HepG2 (cell line): ENCODE data around the gene PRR15L. TPM values are rescaled to one million over a fixed set of nuclear protein-coding genes. Genes with fewer than 3 reads are reported as not detected.

ENCODE experiments used
- ATAC-seq: fragments of 200-7000 bp; cut with Tn5 transposase; 3 replicates; pipeline ENCODE4 v1.9.1; 2020; ENCODE audit warnings: mild to moderate bottlenecking, moderate library complexity
- BruUV-seq: library from RNA; stranded (reverse); fragments of 400-500 nt; replicated peaks from 2 replicates; lab custom pipeline; 2021; lab: Mats Ljungman, UMichigan
- CTCF ChIA-PET: fragments of 300-600 bp; formaldehyde crosslinking; extraction: SDS; loops from one replicate; lab custom pipeline; 2021; ENCODE audit warnings: low total read pairs, inconsistent platforms, low intra/inter-chr PET ratio; lab: Yijun Ruan, JAX
- POLR2A ChIA-PET: fragments of 350-600 bp; sonication (Branson Sonifier 250); formaldehyde crosslinking; loops from one replicate; lab custom pipeline; 2020; ENCODE audit warnings: antibody characterized with exemption, inconsistent platforms; lab: Yijun Ruan, JAX
- DNase-seq: peaks from one replicate; pipeline ENCODE4 v3.0.0-alpha.2; 2015; ENCODE audit warnings: low spot score
- FAIRE-seq: peaks from 3 replicates; lab custom pipeline; 2011; peaks lifted over from hg19 to GRCh38; lab: Jason Lieb, UNC
- H2AFZ ChIP-seq: one replicate; pipeline ENCODE4 v1.6.1; 2011; ENCODE audit warnings: low read length, inconsistent platforms
- H3K27ac ChIP-seq: fragments of 300-600 bp; 3 replicates; pipeline ENCODE4 v1.8.0; 2011; ENCODE audit warnings: mixed run types, mild to moderate bottlenecking, mixed read lengths, low read length, inconsistent platforms; ENCODE audit not compliant: insufficient read depth; ENCODE audit errors: extremely low read length
- H3K27me3 ChIP-seq, 2 experiments: fragments of 200-600 bp in 1 of 2; 2 replicates in 1 of 2; 3 replicates in 1 of 2; pipeline versions ENCODE4 v1.6.0 to v1.8.0; 2011; ENCODE audit warnings: low read length in 2 of 2, mild to moderate bottlenecking in 2 of 2, moderate library complexity in 2 of 2, inconsistent platforms in 1 of 2; ENCODE audit not compliant: insufficient read depth in 2 of 2, control insufficient read depth in 1 of 2
- H3K36me3 ChIP-seq, 2 experiments: fragments of 200-600 bp in 1 of 2; replicated peaks in 1 of 2; 2 replicates in 1 of 2; 3 replicates in 1 of 2; pipeline versions ENCODE4 v1.5.1 to v1.8.0; 2011; ENCODE audit warnings: low read length in 2 of 2, inconsistent platforms in 1 of 2; ENCODE audit not compliant: insufficient read depth in 2 of 2, control insufficient read depth in 1 of 2
- H3K4me1 ChIP-seq: 2 replicates; pipeline ENCODE4 v1.5.1; 2012; ENCODE audit warnings: low read length, inconsistent platforms; ENCODE audit not compliant: insufficient read depth
- H3K4me2 ChIP-seq: 2 replicates; pipeline ENCODE4 v1.6.0; 2011; ENCODE audit warnings: low read depth, low read length, inconsistent platforms
- H3K4me3 ChIP-seq, 3 experiments: fragments of 200-600 bp in 1 of 3; sonication (generic), shearing (Covaris generic) in 1 of 3; replicated peaks in 1 of 3; 2 replicates each; pipeline ENCODE4 v1.5.1; 2011 to 2016; ENCODE audit warnings: low read length in 3 of 3, inconsistent platforms in 2 of 3, low read depth in 2 of 3, mild to moderate bottlenecking in 2 of 3, control low read depth in 1 of 3, mixed read lengths in 1 of 3; ENCODE audit not compliant: insufficient read depth in 1 of 3
- H3K79me2 ChIP-seq: one replicate; pipeline ENCODE4 v1.6.1; 2011; ENCODE audit warnings: low read length, inconsistent platforms; ENCODE audit not compliant: insufficient read depth
- H3K9ac ChIP-seq: 2 replicates; pipeline ENCODE4 v1.6.0; 2011; ENCODE audit warnings: mild to moderate bottlenecking, low read depth, low read length, inconsistent platforms; ENCODE audit not compliant: insufficient read depth
- H3K9me3 ChIP-seq: 2 replicates; pipeline ENCODE4 v1.5.1; 2012; ENCODE audit warnings: mild to moderate bottlenecking, low read length
- H4K20me1 ChIP-seq: 2 replicates; pipeline ENCODE4 v1.6.0; 2011; ENCODE audit warnings: inconsistent platforms, mild to moderate bottlenecking, low read length, moderate library complexity; ENCODE audit not compliant: insufficient read depth
- ETV6 ChIP-seq: sonication (generic); formaldehyde crosslinking; conservative IDR thresholded peaks from 2 replicates; pipeline ENCODE4 v1.4.0; 2020; ENCODE audit warnings: missing genetic modification reagents
- GFI1 ChIP-seq: sonication (generic); formaldehyde crosslinking; IDR thresholded peaks from 2 replicates; pipeline ENCODE4 v1.5.0; 2020; ENCODE audit warnings: missing genetic modification reagents, mild to moderate bottlenecking, borderline replicate concordance
- HDAC6 ChIP-seq: fragments of 200-600 bp; sonication (generic); IDR thresholded peaks from 2 replicates; pipeline ENCODE4 v1.7.0; 2017; ENCODE audit warnings: mild to moderate bottlenecking, antibody characterized with exemption, low read length, low read depth
- HNRNPUL1 ChIP-seq: fragments of 200-400 bp; formaldehyde crosslinking; IDR thresholded peaks from 2 replicates; pipeline ENCODE4 v1.6.1; 2017; ENCODE audit warnings: low read depth, mild to moderate bottlenecking, low read length, moderate library complexity
- HOMEZ ChIP-seq: IDR thresholded peaks from 2 replicates; pipeline ENCODE4 v1.6.1; 2016; ENCODE audit warnings: low read depth
- MAFF ChIP-seq: IDR thresholded peaks from 2 replicates; pipeline ENCODE4 v1.6.1; 2011; ENCODE audit warnings: low read depth, low read length, improper control_type of control experiment
- MED8 ChIP-seq: sonication (generic); formaldehyde crosslinking; IDR thresholded peaks from 2 replicates; pipeline ENCODE4 v1.8.1; 2023; ENCODE audit warnings: mild to moderate bottlenecking, missing genetic modification reagents; ENCODE audit not compliant: insufficient replicate concordance
- MLLT10 ChIP-seq: sonication (generic); formaldehyde crosslinking; IDR thresholded peaks from 2 replicates; pipeline ENCODE4 v1.4.0; 2020; ENCODE audit warnings: missing genetic modification reagents
- NCOR1 ChIP-seq: fragments of 200-600 bp; sonication (generic); IDR thresholded peaks from 2 replicates; pipeline ENCODE4 v1.7.0; 2017; ENCODE audit warnings: antibody characterized with exemption, low read length, borderline replicate concordance
- SIN3A ChIP-seq: IDR thresholded peaks from 2 replicates; pipeline ENCODE4 v1.6.1; 2011; ENCODE audit warnings: low read depth, mild to moderate bottlenecking, control low read depth, low read length, borderline replicate concordance
- SMAD3 ChIP-seq: sonication (generic); formaldehyde crosslinking; IDR thresholded peaks from 2 replicates; pipeline ENCODE4 v1.4.0; 2020; ENCODE audit warnings: missing genetic modification reagents
- ZFP36 ChIP-seq: fragments of 150-350 bp; IDR thresholded peaks from 2 replicates; pipeline ENCODE4 v1.6.1; 2018; ENCODE audit warnings: borderline replicate concordance, low read length, low read depth; ENCODE audit not compliant: partially characterized antibody
- ZNF576 ChIP-seq: sonication (generic); formaldehyde crosslinking; IDR thresholded peaks from 2 replicates; pipeline ENCODE4 v1.4.0; 2020; ENCODE audit warnings: mild to moderate bottlenecking, missing genetic modification reagents
- ZSCAN5A ChIP-seq: sonication (generic); formaldehyde crosslinking; IDR thresholded peaks from 2 replicates; pipeline ENCODE4 v1.8.0; 2022; ENCODE audit warnings: mild to moderate bottlenecking, missing genetic modification reagents, borderline replicate concordance
- WGBS: methylation state at CpG from one replicate; pipeline ENCODE4 v1.1.6; 2017; ENCODE audit warnings: low lambda C conversion rate; 5-methylcytosine and 5-hydroxymethylcytosine counted together
- in situ Hi-C: cut with HindIII; loops from 2 replicates; pipeline ENCODE4 v1.10.0; 2017; ENCODE audit warnings: low pct_unique_long_range_greater_than_20kb; ENCODE audit not compliant: extremely low pct_ligation_motif_present
- intact Hi-C: fragments of 100-400 bp; cut with micrococcal nuclease; formaldehyde crosslinking; loops from one replicate; pipeline ENCODE4 v1.10.0; 2022; ENCODE audit not compliant: unreplicated experiment
- polyA plus RNA-seq, 8 experiments: library from polyadenylated mRNA; depleted of rRNA in 3 of 8; stranded (reverse) in 7 of 8; unstranded in 1 of 8; fragments of >200 nt; fragmentation: Illumina TruSeq in 4 of 8; extraction: Trizol in 4 of 8; gene quantifications; 2 replicates each; pipeline versions ENCODE4 v1.2.1 to v1.2.3, GENCODE V29; 2011 to 2016; ENCODE audit warnings: low read depth in 4 of 8, missing spikeins in 1 of 8, mixed read lengths in 1 of 8; ENCODE audit not compliant: insufficient read depth in 1 of 8
- total RNA-seq, 5 experiments: library from RNA; depleted of rRNA; stranded (reverse); fragments of >200 nt; fragmentation: Illumina TruSeq; extraction: Trizol; gene quantifications; 2 replicates each; pipeline ENCODE4 v1.2.3, GENCODE V29; 2016; ENCODE audit warnings: low read depth in 1 of 5
- TF ChIP-seq, protein P1 (sequence below): sonication (generic); formaldehyde crosslinking; IDR thresholded peaks from 2 replicates; pipeline ENCODE4 v1.8.1; 2023; ENCODE audit warnings: mild to moderate bottlenecking, missing genetic modification reagents
- TF ChIP-seq, protein P2 (sequence below): sonication (generic); formaldehyde crosslinking; IDR thresholded peaks from 2 replicates; pipeline ENCODE4 v1.8.0; 2022; ENCODE audit warnings: mild to moderate bottlenecking, missing genetic modification reagents

The PRR15L gene
- total and polyA plus RNA-seq, 2 of the 13 experiments (the other 11 are each of a cell fraction or from before 2014, with no cell fraction given), result 0.44 to 2.0 TPM

- FAIRE-seq (no peak), DNase-seq (no peak), ATAC-seq (no peak)
- ChIA-PET CTCF (no interaction called here), POLR2A (interaction anchor here (1.3 kb wide), 1 partner anchor 41 kb away, joined by 4 read pairs; the partner anchor contains the start of gene PNPO)
- Histone ChIP-seq H3K9ac (no peak overlapping the region), H4K20me1 (peaks cover 5% of the 10 kb centered on the region; the same call in 1 of the 2 replicates), H3K9me3 (no peaks in the 10 kb centered on the region), H3K4me1 (peaks cover 3% of the 10 kb centered on the region; the same call in 1 of the 2 replicates), H3K27ac (no peak overlapping the region), H3K79me2 (no peaks in the 10 kb centered on the region), H2AFZ (no peak overlapping the region), H3K27me3 (no peaks in the 10 kb centered on the region), H3K36me3 (peaks cover 30 to 61% of the 10 kb centered on the region in 2 experiments), H3K4me2 (no peak overlapping the region), H3K4me3 (no peak overlapping the region)
- intact Hi-C loops, result no loop called here
- 95% methylated on average over 13 of the region's 14 CpGs for WGBS
- no TSS peak for BruUV-seq
- in situ Hi-C loops, result no loop called here
- TF ChIP-seq, protein P1, sequence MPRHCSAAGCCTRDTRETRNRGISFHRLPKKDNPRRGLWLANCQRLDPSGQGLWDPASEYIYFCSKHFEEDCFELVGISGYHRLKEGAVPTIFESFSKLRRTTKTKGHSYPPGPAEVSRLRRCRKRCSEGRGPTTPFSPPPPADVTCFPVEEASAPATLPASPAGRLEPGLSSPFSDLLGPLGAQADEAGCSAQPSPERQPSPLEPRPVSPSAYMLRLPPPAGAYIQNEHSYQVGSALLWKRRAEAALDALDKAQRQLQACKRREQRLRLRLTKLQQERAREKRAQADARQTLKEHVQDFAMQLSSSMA, result no peak
- no peak for TF ChIP-seq NCOR1
- TF ChIP-seq ZSCAN5A (CRISPR knock-in tag), result no peak
- TF ChIP-seq HOMEZ (CRISPR knock-in tag), result no peak
- no peak for TF ChIP-seq ZNF576 (CRISPR knock-in tag)
- TF ChIP-seq SIN3A, result no peak
- TF ChIP-seq ZFP36, result no peak
- TF ChIP-seq MLLT10 (CRISPR knock-in tag), result no peak
- TF ChIP-seq ETV6 (CRISPR knock-in tag), result no peak
- TF ChIP-seq SMAD3 (CRISPR knock-in tag), result no peak
- no peak for TF ChIP-seq GFI1 (CRISPR knock-in tag)
- TF ChIP-seq, protein P2, sequence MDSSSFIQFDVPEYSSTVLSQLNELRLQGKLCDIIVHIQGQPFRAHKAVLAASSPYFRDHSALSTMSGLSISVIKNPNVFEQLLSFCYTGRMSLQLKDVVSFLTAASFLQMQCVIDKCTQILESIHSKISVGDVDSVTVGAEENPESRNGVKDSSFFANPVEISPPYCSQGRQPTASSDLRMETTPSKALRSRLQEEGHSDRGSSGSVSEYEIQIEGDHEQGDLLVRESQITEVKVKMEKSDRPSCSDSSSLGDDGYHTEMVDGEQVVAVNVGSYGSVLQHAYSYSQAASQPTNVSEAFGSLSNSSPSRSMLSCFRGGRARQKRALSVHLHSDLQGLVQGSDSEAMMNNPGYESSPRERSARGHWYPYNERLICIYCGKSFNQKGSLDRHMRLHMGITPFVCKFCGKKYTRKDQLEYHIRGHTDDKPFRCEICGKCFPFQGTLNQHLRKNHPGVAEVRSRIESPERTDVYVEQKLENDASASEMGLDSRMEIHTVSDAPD (CRISPR knock-in tag), result no peak
- TF ChIP-seq HNRNPUL1, result no peak
- no peak for TF ChIP-seq MED8 (CRISPR knock-in tag)
- no peak for TF ChIP-seq HDAC6
- TF ChIP-seq MAFF, result no peak
Observed at GRCh38 chr17:47982091-47982617, 24.5 kb upstream of the PRR15L start.
